ENCODE results near the gene DDX19B.
"Not testable (repeated sequence)": the region's sequence is repeated elsewhere in the genome, so short reads cannot be mapped to it uniquely, and the experiment has no call there.

DDX19B gene

DNA sequence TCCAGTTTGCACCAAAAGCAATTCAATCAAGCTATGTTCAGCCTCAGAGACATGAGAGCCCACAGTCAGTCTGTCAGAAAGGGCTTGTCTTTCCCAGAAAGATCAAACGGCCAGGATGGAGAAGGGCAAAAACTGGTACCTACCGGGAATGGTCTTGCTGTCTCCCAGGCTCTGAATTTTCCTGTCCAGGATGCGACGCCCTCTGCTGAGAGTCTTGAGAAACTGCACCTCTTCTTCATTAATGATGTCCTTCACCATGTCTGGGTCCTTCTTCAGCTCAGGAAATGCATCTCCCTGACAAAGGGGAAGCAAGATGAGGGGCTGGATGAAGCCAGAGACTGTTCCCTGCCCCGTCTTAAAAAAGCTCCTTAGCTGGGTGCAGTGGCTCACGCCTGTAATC, 31.5 kb upstream of the DDX19B start:
- Mint-ChIP-seq H3K4me3 (no peak overlapping the region), H3K9me3 (ENCODE audit: low read depth) (no peaks in the 10 kb centered on the region), H3K4me1 (ENCODE audit: low read depth) (no peaks in the 10 kb centered on the region), H3K27me3 (no peaks in the 10 kb centered on the region), H3K27ac (peak overlapping the region; percentile 46), H3K36me3 (no peaks in the 10 kb centered on the region)

DNA sequence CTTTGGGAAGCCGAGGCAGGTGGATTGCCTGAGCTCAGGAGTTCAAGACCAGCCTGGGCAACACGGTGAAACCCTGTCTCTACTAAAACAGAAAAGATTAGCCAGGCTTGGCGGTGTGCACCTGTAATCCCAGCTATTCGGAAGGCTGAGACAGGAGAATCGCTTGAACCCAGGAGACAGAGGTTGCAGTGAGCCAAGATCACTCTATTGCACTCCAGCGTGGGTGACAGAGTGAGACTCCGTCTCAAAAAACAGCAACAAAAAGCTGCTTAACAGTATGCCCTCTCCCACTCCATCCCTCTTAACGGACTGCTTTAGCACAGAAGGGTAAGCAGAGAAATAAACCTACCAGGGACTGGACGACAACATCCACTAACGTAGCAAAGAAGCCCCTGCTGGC, 31.1 kb upstream of the DDX19B start:
- not testable (repeated sequence) for H3K36me3 Mint-ChIP-seq; H3K9me3 Mint-ChIP-seq (ENCODE audit: low read depth); H3K4me3 Mint-ChIP-seq; H3K4me1 Mint-ChIP-seq (ENCODE audit: low read depth); H3K27me3 Mint-ChIP-seq
- peak overlapping the region; percentile 46 for H3K27ac Mint-ChIP-seq

DNA sequence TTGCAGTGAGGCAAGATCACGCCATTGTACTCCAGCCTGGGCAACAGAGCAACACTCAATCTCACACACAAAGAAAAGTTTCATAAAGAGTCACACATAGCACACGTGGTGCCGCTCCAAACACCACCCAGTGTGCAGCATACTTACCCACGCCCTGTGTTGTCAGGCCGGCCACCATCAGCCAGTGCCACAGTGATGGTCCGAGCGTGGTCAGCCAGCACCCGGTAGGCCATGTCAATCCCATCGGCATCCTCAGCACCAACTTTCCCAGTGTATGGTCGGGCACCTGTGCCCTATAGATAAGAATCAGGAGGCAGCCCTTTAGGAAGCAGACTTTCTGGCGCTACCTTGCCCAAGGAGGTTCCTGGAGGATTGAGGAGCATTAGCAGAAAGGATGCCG, 29.5 kb upstream of the DDX19B start:
- H3K27ac Mint-ChIP-seq: no peak overlapping the region
- H3K36me3 Mint-ChIP-seq: no peaks in the 10 kb centered on the region
- H3K9me3 Mint-ChIP-seq (ENCODE audit: low read depth): no peaks in the 10 kb centered on the region
- peaks cover 2% of the 10 kb centered on the region for H3K4me1 Mint-ChIP-seq (ENCODE audit: low read depth)
- no peaks in the 10 kb centered on the region for H3K27me3 Mint-ChIP-seq
- H3K4me3 Mint-ChIP-seq: no peak overlapping the region

DNA sequence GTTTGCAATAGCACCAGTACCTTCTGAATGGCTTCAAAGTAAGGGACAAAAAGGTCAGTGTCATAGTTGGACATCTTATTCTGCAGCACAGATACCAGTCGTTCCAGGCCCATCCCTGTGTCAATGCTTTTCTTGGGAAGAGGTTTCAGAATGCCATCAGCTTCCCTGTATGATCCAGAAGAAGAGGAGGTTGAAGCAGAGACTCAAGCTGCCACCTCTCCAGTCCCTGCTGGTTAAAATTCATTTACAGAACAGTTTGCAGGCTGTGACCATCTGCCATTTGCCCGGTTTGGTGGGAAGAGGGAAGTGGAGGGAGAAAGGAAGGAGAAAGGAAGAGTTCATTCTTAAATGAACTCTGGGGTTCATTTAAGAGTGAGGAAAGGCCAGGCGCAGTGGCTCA, 28.8 kb upstream of the DDX19B start:
- Mint-ChIP-seq H3K4me3 (no peak overlapping the region), H3K27ac (no peak overlapping the region), H3K36me3 (no peaks in the 10 kb centered on the region), H3K4me1 (ENCODE audit: low read depth) (peaks cover 2% of the 10 kb centered on the region), H3K27me3 (no peaks in the 10 kb centered on the region), H3K9me3 (ENCODE audit: low read depth) (no peaks in the 10 kb centered on the region)

DNA sequence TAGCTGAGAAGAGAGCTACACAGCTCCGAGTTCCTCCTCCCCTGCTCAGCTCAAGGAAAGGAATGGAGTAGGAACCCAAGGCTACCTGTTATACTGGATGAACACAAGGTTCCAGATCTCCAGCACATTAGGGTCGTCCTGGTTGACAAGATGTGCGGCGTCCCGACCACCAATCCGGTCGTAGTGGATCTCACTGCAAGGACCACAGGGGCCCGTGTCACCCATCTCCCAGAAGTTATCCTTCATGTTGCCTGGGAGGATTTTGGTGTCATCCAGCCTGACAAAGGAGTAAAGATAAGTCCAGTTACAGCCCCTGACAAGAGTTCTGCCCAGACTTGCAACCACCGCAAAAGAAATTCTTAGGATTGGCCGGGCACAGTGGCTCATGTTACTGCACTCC, 27.3 kb upstream of the DDX19B start:
- Mint-ChIP-seq H3K4me3 (no peak overlapping the region), H3K4me1 (ENCODE audit: low read depth) (peaks cover 7% of the 10 kb centered on the region), H3K36me3 (peaks cover 4% of the 10 kb centered on the region), H3K27me3 (no peaks in the 10 kb centered on the region), H3K9me3 (ENCODE audit: low read depth) (no peaks in the 10 kb centered on the region), H3K27ac (no peak overlapping the region)

DNA sequence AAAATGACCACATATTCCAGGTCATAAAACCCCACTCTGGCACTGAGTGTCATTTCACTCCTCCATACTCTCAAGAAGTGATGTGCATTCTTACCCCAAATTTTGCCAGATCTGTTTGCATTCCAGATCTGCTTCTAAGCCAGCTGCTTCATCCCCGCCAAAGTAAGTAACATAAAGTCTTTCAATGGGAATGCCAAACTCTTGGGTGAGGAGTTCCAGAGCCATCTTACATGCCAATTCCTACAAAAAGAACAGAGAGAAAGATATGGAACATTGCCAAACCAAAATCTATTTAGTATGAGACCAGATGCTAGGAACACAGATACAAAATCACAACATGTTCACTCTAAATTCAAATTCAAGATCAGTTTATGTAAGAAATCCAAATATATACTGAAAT, 22.6 kb upstream of the DDX19B start:
- Mint-ChIP-seq H3K27me3 (no peaks in the 10 kb centered on the region), H3K4me3 (no peak overlapping the region), H3K4me1 (ENCODE audit: low read depth) (peaks cover 11% of the 10 kb centered on the region), H3K36me3 (peaks cover 7% of the 10 kb centered on the region), H3K27ac (no peak overlapping the region), H3K9me3 (ENCODE audit: low read depth) (no peaks in the 10 kb centered on the region)

DNA sequence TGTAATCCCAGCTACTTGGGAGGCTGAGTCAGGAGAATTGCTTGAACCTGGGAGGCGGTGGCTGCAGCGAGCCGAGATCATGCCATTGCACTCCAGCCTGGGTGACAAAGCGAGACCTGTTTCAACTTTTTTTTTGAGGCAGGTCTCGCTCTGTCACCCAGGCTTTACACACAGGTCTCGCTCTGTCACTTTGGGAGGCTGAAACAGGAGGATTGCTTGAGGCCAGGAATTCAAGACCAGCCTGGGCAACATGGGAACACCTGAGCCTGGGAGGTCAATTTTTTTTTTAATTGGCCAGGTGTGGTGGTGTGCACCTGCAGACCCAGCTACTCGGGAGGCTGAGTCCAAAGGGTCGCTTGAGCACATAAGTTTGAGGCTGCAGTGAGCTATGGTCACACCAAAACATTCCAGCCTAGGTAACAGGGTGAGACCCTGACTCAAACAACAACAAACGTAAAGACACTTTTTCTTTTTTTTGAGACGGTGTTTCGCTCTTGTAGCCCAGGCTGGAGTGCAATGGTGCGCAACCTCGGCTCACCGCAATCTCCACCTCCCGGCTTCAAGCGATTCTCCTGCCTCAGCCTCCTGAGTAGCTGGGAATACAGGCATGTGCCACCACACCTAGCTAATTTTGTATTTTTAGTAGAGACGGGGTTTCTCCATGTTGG, 11.5 kb upstream of the DDX19B start:
- H3K9me3 Mint-ChIP-seq (ENCODE audit: low read depth); H3K36me3 Mint-ChIP-seq; H3K27me3 Mint-ChIP-seq: not testable (repeated sequence)
- Mint-ChIP-seq H3K4me3 (peak overlapping the region; percentile 99), H3K27ac (peak overlapping the region; percentile 64), H3K4me1 (ENCODE audit: low read depth) (peaks cover 29% of the 10 kb centered on the region)

DNA sequence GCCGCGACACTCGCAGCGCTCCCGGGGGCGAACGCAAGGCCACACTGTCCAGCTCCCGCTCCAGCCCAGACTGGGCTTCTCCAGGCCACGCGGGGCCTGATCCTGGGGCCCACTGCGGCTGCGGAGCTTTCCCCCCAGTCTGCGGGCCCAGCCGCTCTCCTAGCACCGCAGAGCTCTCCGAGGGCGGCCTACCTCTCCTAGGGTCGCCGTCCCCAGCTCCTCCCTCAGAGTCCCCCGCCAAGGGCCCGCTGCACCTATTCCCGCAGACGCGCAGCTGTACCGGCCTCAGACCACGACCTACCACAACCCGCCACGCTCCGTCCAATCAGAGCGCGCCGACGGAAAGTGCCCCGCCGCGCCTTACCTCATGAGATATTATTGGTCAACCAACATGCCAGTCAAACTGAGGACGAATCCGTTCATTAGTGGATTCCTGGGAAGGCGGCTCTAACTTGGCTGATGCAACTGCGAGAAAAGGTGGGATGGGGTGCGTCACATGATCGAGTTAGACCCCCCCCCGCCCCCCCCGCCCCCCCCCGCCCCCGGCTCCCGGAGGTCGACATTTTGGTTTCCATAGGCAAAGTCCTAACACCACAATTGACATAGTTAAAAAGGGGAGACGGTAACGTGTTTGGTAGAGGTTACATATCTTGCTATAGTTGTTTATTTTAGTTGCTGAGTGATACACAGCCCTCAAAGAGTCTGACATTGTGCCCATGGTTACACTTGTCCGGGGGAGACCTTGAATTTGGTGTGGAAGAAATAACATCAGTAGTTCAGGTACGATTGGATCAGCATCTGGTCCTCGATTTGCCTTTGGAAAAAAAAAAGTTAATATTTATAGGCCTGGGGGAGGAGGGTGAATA, 9.5 kb upstream of the DDX19B start, which contains the start of gene AARS1:
TSS of gene AARS1 (minus strand) at position 278 of the 866 bp plus-strand sequence. CDS start 6,743 bp downstream, outside the sequence.
- Mint-ChIP-seq H3K9me3 (ENCODE audit: low read depth) (no peaks in the 10 kb centered on the region), H3K27me3 (no peaks in the 10 kb centered on the region), H3K36me3 (peaks cover 4% of the 10 kb centered on the region), H3K4me3 (peak within 1 kb of the TSS; percentile 99), H3K4me1 (ENCODE audit: low read depth) (peaks cover 21% of the 10 kb centered on the region), H3K27ac (peak within 1 kb of the TSS; percentile 99)

DNA sequence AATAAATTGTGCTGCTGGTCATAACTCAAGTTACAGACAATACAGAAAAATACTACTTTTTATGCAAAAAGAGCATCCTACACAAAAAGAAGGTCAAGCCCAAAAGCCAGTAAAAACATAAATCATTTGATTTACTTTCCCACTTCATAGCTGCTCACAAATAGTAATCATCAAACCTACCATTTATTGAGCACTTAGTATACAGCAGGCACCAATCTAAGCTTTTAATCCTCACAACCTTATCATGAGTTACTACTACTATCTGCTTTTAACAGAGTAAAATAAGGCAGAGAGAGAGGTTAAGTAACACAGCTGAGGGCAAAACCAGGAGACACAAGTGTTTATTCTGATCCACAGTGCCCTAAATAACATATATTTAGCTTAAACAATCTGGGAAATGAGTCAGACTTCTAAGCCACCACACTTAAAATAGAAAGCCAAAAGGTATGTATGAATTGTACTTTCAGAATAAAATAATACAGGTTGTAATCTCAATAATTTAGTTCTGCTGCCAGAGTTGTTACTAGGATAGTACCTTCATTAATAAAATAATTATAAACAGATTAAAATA, 8.0 kb upstream of the DDX19B start:
- Mint-ChIP-seq H3K4me3 (no peak overlapping the region), H3K27me3 (no peaks in the 10 kb centered on the region), H3K4me1 (ENCODE audit: low read depth) (peaks cover 12% of the 10 kb centered on the region), H3K27ac (peak overlapping the region; percentile 64), H3K36me3 (peaks cover 2% of the 10 kb centered on the region), H3K9me3 (ENCODE audit: low read depth) (no peaks in the 10 kb centered on the region)

DNA sequence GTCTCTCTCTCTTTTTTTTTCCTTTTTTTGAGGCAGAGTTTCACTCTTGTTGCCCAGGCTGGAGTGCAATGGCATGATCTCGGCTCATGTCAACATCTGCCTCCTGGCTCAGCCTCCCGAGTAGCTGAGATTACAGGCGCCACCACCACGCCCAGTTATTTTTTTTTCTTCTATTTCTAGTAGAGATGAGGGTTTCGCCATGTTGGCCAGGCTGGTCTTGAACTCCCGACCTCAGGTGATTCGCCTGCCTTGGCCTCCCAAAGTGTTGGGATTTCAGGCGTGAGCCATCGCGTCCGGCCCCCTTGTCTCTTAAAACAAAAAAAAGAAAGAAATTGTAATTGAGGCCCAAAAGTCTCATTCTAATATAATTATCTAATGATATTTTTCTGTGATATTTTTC, 6.8 kb upstream of the DDX19B start:
- H3K9me3 Mint-ChIP-seq (ENCODE audit: low read depth); H3K36me3 Mint-ChIP-seq; H3K4me3 Mint-ChIP-seq; H3K27ac Mint-ChIP-seq; H3K27me3 Mint-ChIP-seq: not testable (repeated sequence)
- H3K4me1 Mint-ChIP-seq (ENCODE audit: low read depth): peaks cover 12% of the 10 kb centered on the region

DNA sequence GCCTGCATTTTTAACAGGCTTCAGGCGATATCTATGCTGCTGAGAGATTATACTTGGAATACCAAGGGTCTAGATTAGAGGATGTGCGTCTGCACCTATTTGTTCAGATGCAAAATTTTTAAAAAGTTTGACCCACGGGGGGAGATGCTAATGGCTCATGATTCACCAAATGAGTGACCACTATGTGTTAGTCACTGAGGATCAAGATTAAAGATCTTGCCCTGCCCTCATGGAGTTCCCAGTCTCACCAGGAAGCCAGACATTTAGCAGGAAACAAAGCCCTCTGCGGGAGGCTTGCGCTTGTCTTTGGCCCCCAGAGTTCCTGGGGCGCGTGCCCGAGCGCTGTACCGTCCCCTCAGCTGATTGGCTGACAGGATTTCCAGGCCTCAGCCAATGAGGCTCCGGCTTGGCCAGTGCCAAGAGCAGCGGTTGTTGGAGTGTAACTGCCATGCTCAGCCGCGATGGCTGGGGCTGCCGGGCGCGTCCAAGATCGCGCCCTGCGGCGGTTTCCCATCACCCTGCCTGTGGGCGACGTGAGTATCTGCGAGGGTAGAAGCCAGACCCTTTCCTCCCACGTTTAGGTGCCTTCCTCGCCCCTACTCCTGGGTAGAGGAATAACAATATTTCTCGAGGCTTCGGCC, 4.5 kb upstream of the DDX19B start:
- Mint-ChIP-seq H3K27me3 (no peaks in the 10 kb centered on the region), H3K36me3 (no peaks in the 10 kb centered on the region), H3K4me3 (no peak overlapping the region), H3K4me1 (ENCODE audit: low read depth) (peaks cover 14% of the 10 kb centered on the region), H3K9me3 (ENCODE audit: low read depth) (no peaks in the 10 kb centered on the region), H3K27ac (no peak overlapping the region)

DNA sequence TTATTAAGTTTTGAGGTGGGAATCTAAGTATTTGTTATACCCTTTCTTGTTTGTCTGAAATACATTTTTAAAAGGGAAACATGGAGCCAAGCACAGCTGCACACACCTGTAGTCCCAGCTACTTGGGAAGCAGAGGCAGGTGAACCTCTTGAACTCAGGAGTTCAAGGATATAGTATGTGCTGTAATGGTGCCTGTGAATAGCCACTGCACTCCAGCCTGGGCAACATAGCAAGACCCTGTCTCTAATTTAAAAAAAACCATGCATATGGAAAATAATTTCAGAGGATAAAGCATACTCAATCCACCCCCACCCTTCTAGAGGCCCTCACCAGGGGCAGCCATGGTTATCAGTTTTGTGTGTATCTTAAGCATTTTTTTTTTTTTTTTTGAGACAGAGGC, 3.4 kb upstream of the DDX19B start:
- Mint-ChIP-seq H3K4me3 (no peak overlapping the region), H3K27me3 (no peaks in the 10 kb centered on the region), H3K4me1 (ENCODE audit: low read depth) (peaks cover 21% of the 10 kb centered on the region), H3K9me3 (ENCODE audit: low read depth) (no peaks in the 10 kb centered on the region), H3K27ac (no peak overlapping the region), H3K36me3 (no peaks in the 10 kb centered on the region)

DNA sequence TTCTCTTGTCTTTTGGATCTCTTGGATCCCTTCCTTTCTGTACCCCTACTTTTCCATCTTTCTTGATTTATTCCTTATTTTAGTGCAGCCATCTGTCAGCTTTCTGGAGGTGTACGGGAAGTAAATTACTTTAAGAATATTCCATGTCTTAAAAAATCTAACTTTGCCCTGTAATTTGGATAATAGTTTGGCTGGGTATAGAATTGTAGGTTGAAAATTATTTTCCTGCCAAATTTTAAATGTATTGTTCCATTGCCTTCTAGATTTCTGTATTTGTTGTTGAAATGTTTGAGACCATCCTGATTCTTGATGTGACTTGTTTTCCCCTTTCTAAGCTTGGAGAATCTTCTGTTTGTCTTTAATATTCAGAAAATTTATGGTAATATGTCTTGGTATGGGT, 2.1 kb downstream of the DDX19B start:
- H3K9me3 Mint-ChIP-seq (ENCODE audit: low read depth): peaks cover 10% of the 10 kb centered on the region
- H3K36me3 Mint-ChIP-seq: peaks cover 15% of the 10 kb centered on the region
- peak overlapping the region; percentile 2 for H3K27ac Mint-ChIP-seq
- H3K4me1 Mint-ChIP-seq (ENCODE audit: low read depth): peaks cover 50% of the 10 kb centered on the region
- peak overlapping the region; percentile 95 for H3K4me3 Mint-ChIP-seq
- H3K27me3 Mint-ChIP-seq: no peaks in the 10 kb centered on the region

DNA sequence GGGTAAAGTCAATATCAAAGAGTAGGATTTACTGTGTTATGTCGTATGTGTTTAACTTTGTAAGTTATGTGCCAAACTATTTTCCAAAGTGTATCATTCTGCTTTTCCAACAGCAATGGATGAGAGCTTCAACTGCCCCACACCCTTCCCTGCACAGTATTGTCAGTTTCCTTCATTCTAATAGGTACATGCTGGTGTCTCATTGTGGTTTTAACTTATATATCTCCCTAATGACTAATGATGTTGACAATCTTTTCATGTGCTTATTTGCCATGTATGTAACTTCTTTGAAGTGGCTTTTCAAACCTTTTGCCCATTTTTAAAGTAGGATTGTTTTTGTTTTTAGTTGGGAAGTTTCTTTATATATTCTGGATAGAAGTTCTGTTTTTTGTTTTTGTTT, 3.8 kb downstream of the DDX19B start:
- Mint-ChIP-seq H3K9me3 (ENCODE audit: low read depth) (peaks cover 10% of the 10 kb centered on the region), H3K27me3 (no peaks in the 10 kb centered on the region), H3K27ac (no peak overlapping the region), H3K4me3 (no peak overlapping the region), H3K36me3 (peaks cover 15% of the 10 kb centered on the region), H3K4me1 (ENCODE audit: low read depth) (peaks cover 56% of the 10 kb centered on the region)

DNA sequence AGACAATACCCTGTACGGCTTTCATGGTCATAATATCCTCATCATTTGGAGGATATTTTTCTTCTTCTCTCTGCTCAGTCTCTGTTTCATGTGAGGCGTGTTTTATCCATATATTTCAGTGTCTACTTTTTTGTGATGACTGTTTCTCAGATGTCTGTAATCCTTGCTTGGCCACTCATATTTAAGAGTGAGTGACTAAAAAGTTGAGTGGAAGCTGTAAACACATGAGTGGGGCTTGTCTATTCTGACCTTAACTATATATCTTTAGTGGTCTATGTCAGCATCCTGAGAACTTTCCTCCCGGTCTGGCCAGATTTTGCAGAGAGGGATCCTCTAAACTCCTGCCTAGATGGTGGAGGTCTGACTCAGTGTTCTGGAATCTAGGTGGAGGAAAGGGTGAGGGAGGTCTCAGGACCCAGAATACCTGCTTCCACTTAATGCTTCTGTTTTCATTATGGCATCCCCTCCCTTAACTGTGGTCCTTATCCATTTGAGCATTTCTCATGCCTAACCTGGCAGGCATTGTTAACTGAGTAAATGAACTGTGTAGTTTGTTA, 6.0 kb downstream of the DDX19B start:
- no peaks in the 10 kb centered on the region for H3K27me3 Mint-ChIP-seq
- peaks cover 44% of the 10 kb centered on the region for H3K4me1 Mint-ChIP-seq (ENCODE audit: low read depth)
- no peak overlapping the region for H3K4me3 Mint-ChIP-seq
- peak overlapping the region; percentile 86 for H3K27ac Mint-ChIP-seq
- peaks cover 15% of the 10 kb centered on the region for H3K36me3 Mint-ChIP-seq
- peaks cover 10% of the 10 kb centered on the region for H3K9me3 Mint-ChIP-seq (ENCODE audit: low read depth)

Measured in activated naive CD8-positive, alpha-beta T cell (primary cell).